ENCODE data around the gene ZNF445. TPM values are rescaled to one million over a fixed set of nuclear protein-coding genes. Genes with fewer than 3 reads are reported as not detected.

The ZNF445 gene
- total RNA-seq, 1 experiment from 2014 or later, result 11.9 TPM

DNA sequence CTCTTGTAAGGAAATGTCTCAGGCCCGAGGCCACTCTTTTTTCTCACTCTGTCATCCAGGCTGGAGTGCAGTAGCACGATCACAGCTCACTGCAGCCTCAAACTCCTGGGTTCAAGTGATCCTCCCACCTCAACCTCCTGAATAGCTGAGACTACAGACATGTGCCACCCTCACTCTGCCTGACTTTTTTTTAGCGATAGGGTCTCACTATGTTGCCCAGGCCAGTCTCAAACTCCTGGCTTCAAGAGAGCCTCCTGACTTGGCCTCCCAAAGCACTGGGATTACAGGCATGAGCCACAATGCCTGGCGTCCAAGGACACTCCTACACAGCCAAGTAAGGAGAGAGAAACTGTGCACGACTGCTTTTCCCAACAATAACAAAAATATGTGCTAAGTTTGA, 7.6 kb downstream of the ZNF445 start:
- DNase-seq (ENCODE audit: low read depth, low spot score) (no peak), ATAC-seq (no peak)
- no TSS peak for BruUV-seq (replicated peaks)
- Histone ChIP-seq H3K27ac (ENCODE audit: low read length) (no peak overlapping the region), H3K27me3 (ENCODE audit: control insufficient read depth, insufficient read depth, low read length) (no peaks in the 10 kb centered on the region), H3K9me3 (ENCODE audit: control insufficient read depth, insufficient read depth, low read depth, low read length) (no peaks in the 10 kb centered on the region), H3K4me1 (ENCODE audit: control insufficient read depth, insufficient read depth, low read length) (no peaks in the 10 kb centered on the region), H3K36me3 (ENCODE audit: control insufficient read depth, insufficient read depth, low read length) (no peaks in the 10 kb centered on the region; the same call in 1 of the 2 replicates), H3K4me3 (ENCODE audit: low read depth in 2 of 2, low read length in 2 of 2) (no peak overlapping the region)
- in situ Hi-C loops (cut with HindIII; ENCODE audit: low pct_unique_long_range_greater_than_20kb, low sequenced_read_pairs) (no loop called here), intact Hi-C loops (cut with micrococcal nuclease; ENCODE audit: unreplicated experiment) (no loop called here)
- ChIA-PET CTCF (no interaction called here), POLR2A (no interaction called here)
- TF ChIP-seq, protein P1, sequence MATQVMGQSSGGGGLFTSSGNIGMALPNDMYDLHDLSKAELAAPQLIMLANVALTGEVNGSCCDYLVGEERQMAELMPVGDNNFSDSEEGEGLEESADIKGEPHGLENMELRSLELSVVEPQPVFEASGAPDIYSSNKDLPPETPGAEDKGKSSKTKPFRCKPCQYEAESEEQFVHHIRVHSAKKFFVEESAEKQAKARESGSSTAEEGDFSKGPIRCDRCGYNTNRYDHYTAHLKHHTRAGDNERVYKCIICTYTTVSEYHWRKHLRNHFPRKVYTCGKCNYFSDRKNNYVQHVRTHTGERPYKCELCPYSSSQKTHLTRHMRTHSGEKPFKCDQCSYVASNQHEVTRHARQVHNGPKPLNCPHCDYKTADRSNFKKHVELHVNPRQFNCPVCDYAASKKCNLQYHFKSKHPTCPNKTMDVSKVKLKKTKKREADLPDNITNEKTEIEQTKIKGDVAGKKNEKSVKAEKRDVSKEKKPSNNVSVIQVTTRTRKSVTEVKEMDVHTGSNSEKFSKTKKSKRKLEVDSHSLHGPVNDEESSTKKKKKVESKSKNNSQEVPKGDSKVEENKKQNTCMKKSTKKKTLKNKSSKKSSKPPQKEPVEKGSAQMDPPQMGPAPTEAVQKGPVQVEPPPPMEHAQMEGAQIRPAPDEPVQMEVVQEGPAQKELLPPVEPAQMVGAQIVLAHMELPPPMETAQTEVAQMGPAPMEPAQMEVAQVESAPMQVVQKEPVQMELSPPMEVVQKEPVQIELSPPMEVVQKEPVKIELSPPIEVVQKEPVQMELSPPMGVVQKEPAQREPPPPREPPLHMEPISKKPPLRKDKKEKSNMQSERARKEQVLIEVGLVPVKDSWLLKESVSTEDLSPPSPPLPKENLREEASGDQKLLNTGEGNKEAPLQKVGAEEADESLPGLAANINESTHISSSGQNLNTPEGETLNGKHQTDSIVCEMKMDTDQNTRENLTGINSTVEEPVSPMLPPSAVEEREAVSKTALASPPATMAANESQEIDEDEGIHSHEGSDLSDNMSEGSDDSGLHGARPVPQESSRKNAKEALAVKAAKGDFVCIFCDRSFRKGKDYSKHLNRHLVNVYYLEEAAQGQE (IDR thresholded peaks at IDR 0.05; ENCODE audit: insufficient read depth in 1 of 2, low read depth in 2 of 2, low read length in 1 of 2), result no peak
- TF ChIP-seq POLR2AphosphoS5 (IDR thresholded peaks at IDR 0.05; ENCODE audit: low read depth, low read length) (no peak), TCF7L2 (IDR thresholded peaks at IDR 0.05; ENCODE audit: low read depth, low read length) (no peak), SIN3A (IDR thresholded peaks at IDR 0.05; ENCODE audit: borderline replicate concordance, insufficient read depth, low read depth, low read length) (no peak)
- TF ChIP-seq, protein P2, sequence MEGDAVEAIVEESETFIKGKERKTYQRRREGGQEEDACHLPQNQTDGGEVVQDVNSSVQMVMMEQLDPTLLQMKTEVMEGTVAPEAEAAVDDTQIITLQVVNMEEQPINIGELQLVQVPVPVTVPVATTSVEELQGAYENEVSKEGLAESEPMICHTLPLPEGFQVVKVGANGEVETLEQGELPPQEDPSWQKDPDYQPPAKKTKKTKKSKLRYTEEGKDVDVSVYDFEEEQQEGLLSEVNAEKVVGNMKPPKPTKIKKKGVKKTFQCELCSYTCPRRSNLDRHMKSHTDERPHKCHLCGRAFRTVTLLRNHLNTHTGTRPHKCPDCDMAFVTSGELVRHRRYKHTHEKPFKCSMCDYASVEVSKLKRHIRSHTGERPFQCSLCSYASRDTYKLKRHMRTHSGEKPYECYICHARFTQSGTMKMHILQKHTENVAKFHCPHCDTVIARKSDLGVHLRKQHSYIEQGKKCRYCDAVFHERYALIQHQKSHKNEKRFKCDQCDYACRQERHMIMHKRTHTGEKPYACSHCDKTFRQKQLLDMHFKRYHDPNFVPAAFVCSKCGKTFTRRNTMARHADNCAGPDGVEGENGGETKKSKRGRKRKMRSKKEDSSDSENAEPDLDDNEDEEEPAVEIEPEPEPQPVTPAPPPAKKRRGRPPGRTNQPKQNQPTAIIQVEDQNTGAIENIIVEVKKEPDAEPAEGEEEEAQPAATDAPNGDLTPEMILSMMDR (IDR thresholded peaks at IDR 0.05), result no peak

DNA sequence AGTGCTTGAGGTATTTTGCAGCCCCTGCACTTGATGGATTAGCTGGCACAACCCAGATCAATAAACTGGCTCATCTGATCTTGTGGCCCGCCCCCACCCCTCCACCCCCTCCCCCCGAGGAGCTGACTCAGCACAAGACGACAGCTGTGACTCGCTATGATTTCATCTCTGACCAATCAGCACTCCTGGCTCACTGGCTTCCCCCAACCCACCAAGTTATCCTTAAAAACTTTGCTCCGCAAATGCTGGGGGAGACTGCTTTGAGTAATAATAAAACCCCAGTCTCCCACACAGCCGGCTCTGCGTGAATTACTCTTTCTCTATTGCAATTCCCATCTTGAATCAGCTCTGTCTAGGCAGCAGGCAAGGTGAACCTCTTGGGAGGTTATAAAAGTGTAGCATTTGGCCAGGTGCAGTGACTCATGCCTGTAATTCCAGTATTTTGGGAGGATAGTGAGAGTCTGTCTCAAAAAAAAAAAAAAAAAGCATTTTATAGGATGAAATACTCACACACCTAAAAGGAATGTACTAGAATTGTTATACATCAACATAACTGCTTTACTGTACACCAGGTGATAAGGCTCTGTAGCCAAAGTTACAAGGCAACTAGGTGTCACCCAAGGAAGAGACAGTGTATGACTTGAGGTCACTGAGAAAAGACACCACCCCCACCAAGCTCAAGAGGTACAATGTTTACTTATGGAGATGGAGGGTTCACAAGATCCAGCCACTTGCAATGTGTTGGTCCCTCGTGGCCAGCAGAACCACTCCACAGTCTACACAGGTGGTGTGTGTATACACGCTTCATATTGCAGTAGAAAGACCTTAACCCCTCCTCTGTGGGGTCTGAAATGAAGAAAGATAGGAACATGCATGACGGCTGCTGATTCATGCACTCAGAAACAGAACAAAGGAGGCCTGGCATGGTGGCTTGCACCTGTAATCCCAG, 8.6 kb downstream of the ZNF445 start:
- POLR2A ChIA-PET, result interaction anchor here (0.6 kb wide), 1 partner anchor 13 kb away, joined by 4 read pairs; no protein-coding TSS in a partner anchor

More for the DNA sequence above, 8.6 kb downstream of the ZNF445 start:
- intact Hi-C loops (cut with micrococcal nuclease; ENCODE audit: unreplicated experiment) (no loop called here), in situ Hi-C loops (cut with HindIII; ENCODE audit: low pct_unique_long_range_greater_than_20kb, low sequenced_read_pairs) (no loop called here)
- no peak for DNase-seq (ENCODE audit: low read depth, low spot score)
- H3K9me3 ChIP-seq (ENCODE audit: control insufficient read depth, insufficient read depth, low read depth, low read length), result no peaks in the 10 kb centered on the region
- no peaks in the 10 kb centered on the region for H3K27me3 ChIP-seq (ENCODE audit: control insufficient read depth, insufficient read depth, low read length)
- H3K36me3 ChIP-seq (ENCODE audit: control insufficient read depth, insufficient read depth, low read length), result no peaks in the 10 kb centered on the region; the same call in 1 of the 2 replicates
- ATAC-seq, result no peak
- H3K27ac ChIP-seq (ENCODE audit: low read length), result no peak overlapping the region
- no peaks in the 10 kb centered on the region for H3K4me1 ChIP-seq (ENCODE audit: control insufficient read depth, insufficient read depth, low read length)
- no TSS peak for BruUV-seq (replicated peaks)
- H3K4me3 ChIP-seq (ENCODE audit: low read depth in 2 of 2, low read length in 2 of 2), result no peak overlapping the region
- CTCF ChIA-PET, result no interaction called here
- TF ChIP-seq, protein P2 (IDR thresholded peaks at IDR 0.05), result no peak
- TF ChIP-seq SIN3A (IDR thresholded peaks at IDR 0.05; ENCODE audit: borderline replicate concordance, insufficient read depth, low read depth, low read length), result no peak
- no peak for TF ChIP-seq TCF7L2 (IDR thresholded peaks at IDR 0.05; ENCODE audit: low read depth, low read length)
- no peak for TF ChIP-seq POLR2AphosphoS5 (IDR thresholded peaks at IDR 0.05; ENCODE audit: low read depth, low read length)
- TF ChIP-seq, protein P1 (IDR thresholded peaks at IDR 0.05; ENCODE audit: insufficient read depth in 1 of 2, low read depth in 2 of 2, low read length in 1 of 2), result no peak

Measured in Panc1 (cell line).